ENCODE data around the gene RPP14. TPM values are rescaled to one million over a fixed set of nuclear protein-coding genes. Genes with fewer than 3 reads are reported as not detected.
A peak's percentile ranks its signal among the peaks of the same experiment; 100 is the strongest.

The RPP14 gene
- total RNA-seq, 1 experiment from 2014 or later: 30.0 TPM

GRCh38 chr3:58258392-58259055 lies 47.5 kb upstream of the RPP14 start:
- H3K4me1 ChIP-seq (ENCODE audit: insufficient read depth, low read length): peaks cover 30% of the 10 kb centered on the region
- intact Hi-C loops (cut with micrococcal nuclease): no loop called here
- H3F3A ChIP-seq (ENCODE audit: low read length, unreplicated experiment): peaks cover 15% of the 10 kb centered on the region
- H3K27ac ChIP-seq (ENCODE audit: low read length): no peak overlapping the region
- TF ChIP-seq CTCF (conservative IDR thresholded peaks at IDR 0.05; ENCODE audit: low read depth, low read length): no peak
- TF ChIP-seq EZH2phosphoT487 (IDR thresholded peaks at IDR 0.05; ENCODE audit: borderline replicate concordance, low read length): no peak
- TF ChIP-seq EZH2 (IDR thresholded peaks at IDR 0.05; ENCODE audit: low read length, unreplicated experiment): no peak
- no peaks in the 10 kb centered on the region for H4K20me1 ChIP-seq (ENCODE audit: low read length)
- H3K4me3 ChIP-seq (ENCODE audit: low read length): no peak overlapping the region
- CTCF ChIA-PET: no interaction called here
- H3K4me2 ChIP-seq (ENCODE audit: low read length): no peak overlapping the region
- DNase-seq (no peak), ATAC-seq (no peak)
- no peaks in the 10 kb centered on the region for H3K9me3 ChIP-seq (ENCODE audit: low read length)
- no peaks in the 10 kb centered on the region for H3K9me2 ChIP-seq (replicated peaks; ENCODE audit: low read length)
- POLR2A ChIA-PET (ENCODE audit: unreplicated experiment): no interaction called here
- H3K27me3 ChIP-seq (ENCODE audit: low read length): no peaks in the 10 kb centered on the region
- H3K9ac ChIP-seq (ENCODE audit: low read length): no peak overlapping the region
- H2AFZ ChIP-seq (ENCODE audit: low read length): no peak overlapping the region
- no TSS peak for BruUV-seq (replicated peaks)
- H3K79me2 ChIP-seq (ENCODE audit: low read length): no peaks in the 10 kb centered on the region
- no peaks in the 10 kb centered on the region; the same call in 1 of the 2 replicates for H3K36me3 ChIP-seq (ENCODE audit: low read depth, low read length)

- H3F3A ChIP-seq (ENCODE audit: low read length, unreplicated experiment): peaks cover 15% of the 10 kb centered on the region
- no peaks in the 10 kb centered on the region for H4K20me1 ChIP-seq (ENCODE audit: low read length)
- H2AFZ ChIP-seq (ENCODE audit: low read length): peak overlapping the region; percentile 50
- no TSS peak for BruUV-seq (replicated peaks)
- H3K4me3 ChIP-seq (ENCODE audit: low read length): peak overlapping the region; percentile 30; the same call in 1 of the 2 replicates
- H3K4me1 ChIP-seq (ENCODE audit: insufficient read depth, low read length): peaks cover 20% of the 10 kb centered on the region
- peak; percentile 96 for DNase-seq
- peak overlapping the region; percentile 68 for H3K4me2 ChIP-seq (ENCODE audit: low read length)
- H3K79me2 ChIP-seq (ENCODE audit: low read length): no peaks in the 10 kb centered on the region
- ATAC-seq: peak; percentile 99
- H3K9ac ChIP-seq (ENCODE audit: low read length): peak overlapping the region; percentile 61
- H3K36me3 ChIP-seq (ENCODE audit: low read depth, low read length): no peaks in the 10 kb centered on the region; the same call in 1 of the 2 replicates
- no peak for TF ChIP-seq CTCF (conservative IDR thresholded peaks at IDR 0.05; ENCODE audit: low read depth, low read length)
- no peak for TF ChIP-seq EZH2 (IDR thresholded peaks at IDR 0.05; ENCODE audit: low read length, unreplicated experiment)
- TF ChIP-seq EZH2phosphoT487 (IDR thresholded peaks at IDR 0.05; ENCODE audit: borderline replicate concordance, low read length): no peak
- H3K27me3 ChIP-seq (ENCODE audit: low read length): no peaks in the 10 kb centered on the region
- no peaks in the 10 kb centered on the region for H3K9me2 ChIP-seq (replicated peaks; ENCODE audit: low read length)
- peak overlapping the region; percentile 96 for H3K27ac ChIP-seq (ENCODE audit: low read length)
- intact Hi-C loops (cut with micrococcal nuclease): loop anchor here (2.0 kb wide), 1 partner anchor 43 kb away; no protein-coding TSS in a partner anchor
- no peaks in the 10 kb centered on the region for H3K9me3 ChIP-seq (ENCODE audit: low read length)
- POLR2A ChIA-PET (ENCODE audit: unreplicated experiment): no interaction called here
- CTCF ChIA-PET: interaction anchor here (0.7 to 0.8 kb wide), 2 partner anchors 43 to 46 kb away, joined by 3 to 5 read pairs; partner anchors contain the start of genes HTD2 and RPP14
Observed at GRCh38 chr3:58260261-58260731, 45.7 kb upstream of the RPP14 start.

GRCh38 chr3:58260733-58261132 lies 45.3 kb upstream of the RPP14 start:
- Histone ChIP-seq H3K4me3 (ENCODE audit: low read length) (peak overlapping the region; percentile 30), H3K4me2 (ENCODE audit: low read length) (peak overlapping the region; percentile 68), H3K9me2 (replicated peaks; ENCODE audit: low read length) (no peaks in the 10 kb centered on the region), H3K27ac (ENCODE audit: low read length) (peak overlapping the region; percentile 96), H3K36me3 (ENCODE audit: low read depth, low read length) (no peaks in the 10 kb centered on the region; the same call in 1 of the 2 replicates), H2AFZ (ENCODE audit: low read length) (peak overlapping the region; percentile 50), H3K79me2 (ENCODE audit: low read length) (no peaks in the 10 kb centered on the region), H4K20me1 (ENCODE audit: low read length) (no peaks in the 10 kb centered on the region), H3K27me3 (ENCODE audit: low read length) (no peaks in the 10 kb centered on the region), H3K9me3 (ENCODE audit: low read length) (no peaks in the 10 kb centered on the region), H3K9ac (ENCODE audit: low read length) (peak overlapping the region; percentile 61), H3F3A (ENCODE audit: low read length, unreplicated experiment) (peaks cover 15% of the 10 kb centered on the region), H3K4me1 (ENCODE audit: insufficient read depth, low read length) (peaks cover 20% of the 10 kb centered on the region)
- POLR2A ChIA-PET (ENCODE audit: unreplicated experiment): no interaction called here
- DNase-seq: no peak
- no TSS peak for BruUV-seq (replicated peaks)
- intact Hi-C loops (cut with micrococcal nuclease): loop anchor here (2.0 kb wide), 1 partner anchor 44 kb away; no protein-coding TSS in a partner anchor
- CTCF ChIA-PET: interaction anchor here (0.7 to 0.8 kb wide), 2 partner anchors 43 to 45 kb away, joined by 3 to 5 read pairs; partner anchors contain the start of genes HTD2 and RPP14
- TF ChIP-seq CTCF (conservative IDR thresholded peaks at IDR 0.05; ENCODE audit: low read depth, low read length) (no peak), EZH2 (IDR thresholded peaks at IDR 0.05; ENCODE audit: low read length, unreplicated experiment) (no peak), EZH2phosphoT487 (IDR thresholded peaks at IDR 0.05; ENCODE audit: borderline replicate concordance, low read length) (no peak)
- peak; percentile 61 for ATAC-seq

Measured in PC-3 (cell line).